Measurements from ENCODE around the gene ZNF134. TPM values are rescaled to one million over a fixed set of nuclear protein-coding genes. Genes with fewer than 3 reads are reported as not detected.

The ZNF134 gene
- total RNA-seq (2014; rRNA removed; shearing (Covaris generic)): 6.2 and 19.6 TPM in 2 replicates

GRCh38 chr19:57613941-57614743 is at the start of gene ZNF134:
ZNF134 (plus strand) TSS chr19:57614242; CDS start chr19:57619469, 5,227 bp downstream.
- in situ Hi-C loops (cut with HindIII; ENCODE audit: low sequenced_read_pairs): no loop called here
- DNase-seq (ENCODE audit: low spot score): peak; percentile 95

- DNase-seq (ENCODE audit: low spot score): no peak
- in situ Hi-C loops (cut with HindIII; ENCODE audit: low sequenced_read_pairs): no loop called here
These were observed 47.4 kb upstream of the ZNF134 start for GRCh38 chr19:57566396-57567265.

- no peak for DNase-seq (ENCODE audit: low spot score)
- in situ Hi-C loops (cut with HindIII; ENCODE audit: low sequenced_read_pairs): no loop called here
These were observed 43.3 kb upstream of the ZNF134 start for GRCh38 chr19:57570707-57571106.

- no peak for DNase-seq (ENCODE audit: low spot score)
- in situ Hi-C loops (cut with HindIII; ENCODE audit: low sequenced_read_pairs): no loop called here
These were observed 41.6 kb upstream of the ZNF134 start for GRCh38 chr19:57572415-57572947.

GRCh38 chr19:57576661-57577060 is 37.4 kb upstream of the ZNF134 start:
- no peak for DNase-seq (ENCODE audit: low spot score)
- in situ Hi-C loops (cut with HindIII; ENCODE audit: low sequenced_read_pairs): no loop called here

GRCh38 chr19:57578487-57579205 is 35.4 kb upstream of the ZNF134 start, which contains the start of gene ZNF416:
ZNF416 (minus strand) TSS chr19:57578911; CDS start chr19:57578704, 207 bp downstream.
- in situ Hi-C loops (cut with HindIII; ENCODE audit: low sequenced_read_pairs): no loop called here
- peak; percentile 100 for DNase-seq (ENCODE audit: low spot score)

- in situ Hi-C loops (cut with HindIII; ENCODE audit: low sequenced_read_pairs): no loop called here
These were observed 30.9 kb upstream of the ZNF134 start for GRCh38 chr19:57583104-57583520.

GRCh38 chr19:57583521-57584416 is 30.3 kb upstream of the ZNF134 start, which contains the start of gene ZIK1:
ZIK1 (plus strand) TSS chr19:57584145; CDS start chr19:57584357, 212 bp downstream.
- DNase-seq (ENCODE audit: low spot score): peak; percentile 99
- in situ Hi-C loops (cut with HindIII; ENCODE audit: low sequenced_read_pairs): no loop called here

More at GRCh38 chr19:57583104-57583520, 30.9 kb upstream of the ZNF134 start:
- DNase-seq (ENCODE audit: low spot score): no peak

GRCh38 chr19:57587529-57587928 is 26.5 kb upstream of the ZNF134 start:
- in situ Hi-C loops (cut with HindIII; ENCODE audit: low sequenced_read_pairs): no loop called here
- DNase-seq (ENCODE audit: low spot score): no peak

- no peak for DNase-seq (ENCODE audit: low spot score)
- in situ Hi-C loops (cut with HindIII; ENCODE audit: low sequenced_read_pairs): no loop called here
These were observed 14.7 kb upstream of the ZNF134 start for GRCh38 chr19:57599377-57599760.

- in situ Hi-C loops (cut with HindIII; ENCODE audit: low sequenced_read_pairs): no loop called here
These were observed 14.2 kb upstream of the ZNF134 start, which contains the start of gene ZNF530 for GRCh38 chr19:57599761-57600383. ZNF530 (plus strand) TSS chr19:57599885; CDS start chr19:57604346, 4,461 bp downstream.

GRCh38 chr19:57606931-57607330 is 7.1 kb upstream of the ZNF134 start:
- DNase-seq (ENCODE audit: low spot score): no peak
- in situ Hi-C loops (cut with HindIII; ENCODE audit: low sequenced_read_pairs): no loop called here

More at GRCh38 chr19:57599761-57600383, 14.2 kb upstream of the ZNF134 start, which contains the start of gene ZNF530:
- peak; percentile 97 for DNase-seq (ENCODE audit: low spot score)

- no peak for DNase-seq (ENCODE audit: low spot score)
- in situ Hi-C loops (cut with HindIII; ENCODE audit: low sequenced_read_pairs): no loop called here
These were observed 2.9 kb upstream of the ZNF134 start for GRCh38 chr19:57611113-57611512.

GRCh38 chr19:57615346-57615745 is 1.3 kb downstream of the ZNF134 start:
- no peak for DNase-seq (ENCODE audit: low spot score)
- in situ Hi-C loops (cut with HindIII; ENCODE audit: low sequenced_read_pairs): no loop called here

- in situ Hi-C loops (cut with HindIII; ENCODE audit: low sequenced_read_pairs): no loop called here
- DNase-seq (ENCODE audit: low spot score): no peak
These were observed 6.8 kb downstream of the ZNF134 start for GRCh38 chr19:57620673-57621348.

- in situ Hi-C loops (cut with HindIII; ENCODE audit: low sequenced_read_pairs): no loop called here
- DNase-seq (ENCODE audit: low spot score): no peak
These were observed 9.0 kb downstream of the ZNF134 start for GRCh38 chr19:57623091-57623490.
